ENCODE results near the gene GTPBP1. TPM values are rescaled to one million over a fixed set of nuclear protein-coding genes. Genes with fewer than 3 reads are reported as not detected.

GTPBP1 gene
- polyA plus RNA-seq, 3 donors: 6.7 to 41.4 (median 12.7) TPM

- Histone ChIP-seq H3K4me1 (ENCODE audit: control insufficient read depth in 1 of 2, insufficient read depth in 2 of 2, low read length in 2 of 2) (peaks cover 39 to 48% of the 10 kb centered on the region in 2 donors), H3K4me2 (replicated peaks; ENCODE audit: extremely low read depth, low read length, poor library complexity, severe bottlenecking) (peak overlapping the region; percentile 88), H3K79me2 (ENCODE audit: insufficient read depth, low read length) (peaks cover 73% of the 10 kb centered on the region), H3K27me3 (ENCODE audit: control insufficient read depth in 2 of 2, insufficient read depth in 2 of 2, low read length in 2 of 2) (no peaks in the 10 kb centered on the region), H3K27ac (ENCODE audit: low read depth in 1 of 2, low read length in 2 of 2) (peak overlapping the region in 1 of 2 donors; percentile 18), H2AFZ (ENCODE audit: insufficient read depth, low read depth, low read length, poor library complexity, severe bottlenecking) (no peak overlapping the region), H4K20me1 (ENCODE audit: insufficient read depth, low read length) (peaks cover 67% of the 10 kb centered on the region), H3K9me3 (replicated peaks in 1 of 2; ENCODE audit: control insufficient read depth in 1 of 2, insufficient read depth in 1 of 2, low read length in 2 of 2) (no peaks in the 10 kb centered on the region), H3K4me3 (replicated peaks in 1 of 3; ENCODE audit: low read depth in 2 of 3, low read length in 3 of 3) (peak overlapping the region in 1 of 3 experiments; percentile 98), H3K36me3 (replicated peaks in 1 of 2; ENCODE audit: control insufficient read depth in 1 of 2, insufficient read depth in 2 of 2, low read length in 2 of 2) (peaks cover 0 to 30% of the 10 kb centered on the region in 2 donors), H3K9ac (ENCODE audit: insufficient read depth, low read length, poor library complexity, severe bottlenecking) (no peak overlapping the region)
- intact Hi-C loops (cut with micrococcal nuclease): loop anchor here (5.0 kb wide), 2 partner anchors 44 to 49 kb away; partner anchors contain the start of gene SUN2 (in 1 of the 2)
- Mint-ChIP-seq H3K4me1 (peaks cover 54% of the 10 kb centered on the region), H3K27me3 (ENCODE audit: low read depth in 3 of 3) (peaks cover 0 to 2% (median 0%) of the 10 kb centered on the region in 3 donors), H3K27ac (peak overlapping the region in 3 of 7 donors; percentile 4 to 60 (median 23)), H3K36me3 (peaks cover 27 to 34% of the 10 kb centered on the region in 2 donors), H3K9me3 (no peaks in the 10 kb centered on the region), H3K4me3 (no peak overlapping the region)
- no peak for DNase-seq
- TF ChIP-seq CTCF (IDR thresholded peaks at IDR 0.05): no peak
- WGBS (ENCODE audit: insufficient coverage): 100% methylated on average over 1 of the region's 3 CpGs
Observed at GRCh38 chr22:38707984-38708383, 2.2 kb downstream of the GTPBP1 start.

GRCh38 chr22:38709306-38709705, 3.6 kb downstream of the GTPBP1 start:
- no peak overlapping the region for H3K4me3 ChIP-seq (replicated peaks in 1 of 3; ENCODE audit: low read depth in 2 of 3, low read length in 3 of 3)
- no peak overlapping the region for H2AFZ ChIP-seq (ENCODE audit: insufficient read depth, low read depth, low read length, poor library complexity, severe bottlenecking)
- no peak overlapping the region for H3K4me2 ChIP-seq (replicated peaks; ENCODE audit: extremely low read depth, low read length, poor library complexity, severe bottlenecking)
- H3K27me3 Mint-ChIP-seq (ENCODE audit: low read depth in 3 of 3): peaks cover 0 to 2% (median 0%) of the 10 kb centered on the region in 3 donors
- H3K9ac ChIP-seq (ENCODE audit: insufficient read depth, low read length, poor library complexity, severe bottlenecking): no peak overlapping the region
- peaks cover 80% of the 10 kb centered on the region for H4K20me1 ChIP-seq (ENCODE audit: insufficient read depth, low read length)
- intact Hi-C loops (cut with micrococcal nuclease): loop anchor here (5.0 kb wide), 2 partner anchors 43 to 48 kb away; partner anchors contain the start of gene SUN2 (in 1 of the 2)
- DNase-seq: no peak
- peaks cover 87% of the 10 kb centered on the region for H3K79me2 ChIP-seq (ENCODE audit: insufficient read depth, low read length)
- H3K4me1 Mint-ChIP-seq: peaks cover 62% of the 10 kb centered on the region
- no CpG with 5 or more reads among the region's 3 CpGs for WGBS (ENCODE audit: insufficient coverage)
- no peaks in the 10 kb centered on the region for H3K27me3 ChIP-seq (ENCODE audit: control insufficient read depth in 2 of 2, insufficient read depth in 2 of 2, low read length in 2 of 2)
- peak overlapping the region in 3 of 7 donors; percentile 60 to 77 (median 64) for H3K27ac Mint-ChIP-seq
- H3K27ac ChIP-seq (ENCODE audit: low read depth in 1 of 2, low read length in 2 of 2): peak overlapping the region in 1 of 2 donors; percentile 26
- H3K9me3 Mint-ChIP-seq: no peaks in the 10 kb centered on the region
- peaks cover 39 to 52% of the 10 kb centered on the region in 2 donors for H3K4me1 ChIP-seq (ENCODE audit: control insufficient read depth in 1 of 2, insufficient read depth in 2 of 2, low read length in 2 of 2)
- H3K9me3 ChIP-seq (replicated peaks in 1 of 2; ENCODE audit: control insufficient read depth in 1 of 2, insufficient read depth in 1 of 2, low read length in 2 of 2): no peaks in the 10 kb centered on the region
- no peak overlapping the region for H3K4me3 Mint-ChIP-seq
- peaks cover 34 to 44% of the 10 kb centered on the region in 2 donors for H3K36me3 Mint-ChIP-seq
- H3K36me3 ChIP-seq (replicated peaks in 1 of 2; ENCODE audit: control insufficient read depth in 1 of 2, insufficient read depth in 2 of 2, low read length in 2 of 2): peaks cover 0 to 30% of the 10 kb centered on the region in 2 donors
- TF ChIP-seq CTCF (IDR thresholded peaks at IDR 0.05): no peak
